SIG-M5 (cell line): ENCODE measurements around the gene CRY2.
"Not testable (repeated sequence)": the region's sequence is repeated elsewhere in the genome, so short reads cannot be mapped to it uniquely, and the experiment has no call there.

Experiments
- DNase-seq: peaks from one replicate; lab custom pipeline; 2025; lab: John Stamatoyannopoulos, UW

CRY2 gene

DNA sequence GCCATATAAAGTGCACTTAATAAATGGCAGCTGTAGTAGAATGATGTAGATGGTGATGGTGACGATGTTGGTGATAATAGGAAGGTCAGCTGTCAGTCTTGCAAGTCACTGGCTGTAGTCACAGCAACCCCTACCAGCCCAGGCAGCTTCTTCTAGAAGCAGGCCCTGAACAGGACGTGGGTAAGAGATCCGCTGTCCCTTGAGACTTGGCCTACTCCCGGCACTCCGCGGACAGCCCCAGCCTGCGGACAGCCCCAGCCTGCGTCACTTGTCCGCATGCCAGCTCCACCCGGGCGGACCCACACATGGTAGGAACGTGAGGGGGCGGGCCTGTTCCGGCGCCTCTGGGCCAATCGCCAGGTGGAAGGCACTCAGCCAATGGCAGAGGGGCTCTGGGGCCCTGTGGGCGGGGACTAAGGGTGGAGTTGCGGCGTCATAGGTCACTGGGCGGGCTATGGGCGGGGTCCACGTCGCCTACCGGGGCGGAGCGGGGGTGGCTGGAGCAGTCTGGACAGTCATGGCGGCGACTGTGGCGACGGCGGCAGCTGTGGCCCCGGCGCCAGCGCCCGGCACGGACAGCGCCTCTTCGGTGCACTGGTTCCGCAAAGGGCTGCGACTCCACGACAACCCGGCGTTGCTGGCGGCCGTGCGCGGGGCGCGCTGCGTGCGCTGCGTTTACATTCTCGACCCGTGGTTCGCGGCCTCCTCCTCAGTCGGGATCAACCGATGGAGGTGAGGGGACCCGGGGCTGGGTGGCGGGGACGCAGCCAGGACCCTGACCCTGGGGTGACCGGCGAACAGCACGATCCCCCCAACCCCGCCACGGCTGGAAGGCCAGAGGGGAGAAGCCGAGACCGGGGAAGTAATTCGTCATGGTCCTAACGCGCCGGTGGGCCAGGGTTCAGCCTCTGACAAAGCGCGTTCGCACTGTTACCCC is at the start of gene CRY2:
CRY2 (plus strand) TSS at position 502 of the 937 bp plus-strand sequence; CDS start at position 518, 16 bp downstream.
- peak; percentile 70 for DNase-seq

DNA sequence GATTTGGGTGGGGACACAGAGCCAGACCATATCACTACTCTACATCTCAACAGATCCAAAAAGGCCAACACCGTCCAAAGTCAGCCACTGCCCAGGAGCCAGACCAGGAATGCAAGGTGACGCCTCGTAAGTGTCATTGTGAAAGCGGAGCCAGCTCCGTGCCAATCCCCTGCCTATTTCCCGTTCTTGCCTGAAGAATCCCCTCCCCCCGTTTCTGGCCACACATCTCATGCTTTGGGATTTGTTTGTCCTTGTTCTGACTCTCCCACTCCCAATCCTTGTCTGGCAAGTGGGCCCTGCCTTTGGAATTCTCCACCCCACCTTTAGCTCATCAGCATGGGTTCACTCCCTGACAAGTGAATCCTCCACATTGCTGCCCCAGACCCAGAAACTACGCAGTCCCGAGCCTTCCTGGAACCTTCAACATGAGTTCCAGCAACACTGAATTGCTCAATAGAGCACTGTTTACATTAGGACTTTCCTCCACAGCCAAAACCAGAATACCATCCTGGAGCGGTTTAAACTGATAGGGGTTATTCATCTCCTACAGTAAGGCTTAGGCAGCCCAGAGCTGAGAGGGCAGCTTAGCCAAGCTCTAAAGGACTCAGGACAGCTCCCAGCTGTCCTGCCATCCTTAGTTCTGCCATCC is 48.4 kb upstream of the CRY2 start:
- no peak for DNase-seq

DNA sequence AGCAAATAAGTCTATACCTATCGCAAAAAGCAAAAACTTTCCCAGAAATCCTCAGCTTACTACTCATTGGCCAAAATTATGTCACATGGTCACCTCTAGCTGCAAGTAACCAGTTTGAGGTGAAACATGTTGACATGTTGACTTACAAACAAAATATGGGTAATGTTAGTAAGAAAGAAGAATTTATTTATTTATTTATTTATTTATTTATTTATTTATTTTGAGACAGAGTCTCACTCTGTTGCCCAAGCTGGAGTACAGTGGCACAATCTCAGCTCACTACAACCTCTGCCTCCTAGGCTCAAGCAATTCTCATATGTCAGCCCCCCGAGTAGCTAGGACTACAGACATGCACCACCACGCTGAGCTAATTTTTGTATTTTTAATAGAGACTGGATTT is 47.7 kb upstream of the CRY2 start:
- DNase-seq = no peak

DNA sequence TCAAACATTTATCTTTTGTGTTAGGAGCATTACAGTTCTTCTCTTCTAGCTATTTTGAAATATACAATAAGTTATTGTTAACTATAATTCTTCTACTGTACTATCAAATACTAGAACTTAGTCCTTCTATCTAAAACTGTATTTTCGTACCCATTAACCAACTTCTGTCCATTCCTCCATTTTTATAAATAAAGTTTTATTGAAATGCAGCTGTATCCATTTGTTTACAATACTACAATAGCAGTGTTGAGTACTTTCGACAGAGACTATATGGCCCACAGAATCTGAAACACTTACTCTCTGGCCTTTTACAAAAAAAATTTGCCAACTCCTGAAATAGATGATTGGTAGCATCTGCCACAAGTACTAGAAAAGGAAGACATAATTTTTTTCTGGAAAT is 47.0 kb upstream of the CRY2 start:
- DNase-seq = no peak

DNA sequence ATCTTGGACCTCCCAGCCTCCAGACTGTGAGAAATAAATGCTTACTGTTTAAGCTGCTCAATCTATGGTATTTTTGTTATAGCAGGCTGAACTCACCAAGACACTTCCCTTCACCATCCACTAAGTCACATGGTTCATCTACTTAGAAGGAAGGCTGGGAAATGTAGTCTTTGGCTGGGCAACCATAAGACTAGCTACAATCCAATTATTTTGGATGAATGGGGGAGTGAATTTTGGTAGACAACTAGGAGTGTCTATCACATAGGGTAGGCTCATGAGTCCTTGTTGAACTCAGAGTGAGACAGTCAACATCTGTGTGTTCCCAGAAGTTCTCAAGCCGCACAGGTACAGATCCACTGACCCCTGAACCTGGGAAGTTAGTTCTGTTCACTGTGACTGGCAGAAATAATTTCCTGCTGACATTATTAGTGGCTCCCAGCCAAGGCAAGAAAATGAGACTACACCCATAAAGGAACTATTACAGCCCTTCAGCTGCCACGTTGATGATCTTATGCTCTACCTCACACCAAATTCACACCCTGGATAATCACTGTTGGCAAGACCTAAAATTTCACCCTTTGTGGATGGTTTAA is 45.5 kb upstream of the CRY2 start:
- no peak for DNase-seq

DNA sequence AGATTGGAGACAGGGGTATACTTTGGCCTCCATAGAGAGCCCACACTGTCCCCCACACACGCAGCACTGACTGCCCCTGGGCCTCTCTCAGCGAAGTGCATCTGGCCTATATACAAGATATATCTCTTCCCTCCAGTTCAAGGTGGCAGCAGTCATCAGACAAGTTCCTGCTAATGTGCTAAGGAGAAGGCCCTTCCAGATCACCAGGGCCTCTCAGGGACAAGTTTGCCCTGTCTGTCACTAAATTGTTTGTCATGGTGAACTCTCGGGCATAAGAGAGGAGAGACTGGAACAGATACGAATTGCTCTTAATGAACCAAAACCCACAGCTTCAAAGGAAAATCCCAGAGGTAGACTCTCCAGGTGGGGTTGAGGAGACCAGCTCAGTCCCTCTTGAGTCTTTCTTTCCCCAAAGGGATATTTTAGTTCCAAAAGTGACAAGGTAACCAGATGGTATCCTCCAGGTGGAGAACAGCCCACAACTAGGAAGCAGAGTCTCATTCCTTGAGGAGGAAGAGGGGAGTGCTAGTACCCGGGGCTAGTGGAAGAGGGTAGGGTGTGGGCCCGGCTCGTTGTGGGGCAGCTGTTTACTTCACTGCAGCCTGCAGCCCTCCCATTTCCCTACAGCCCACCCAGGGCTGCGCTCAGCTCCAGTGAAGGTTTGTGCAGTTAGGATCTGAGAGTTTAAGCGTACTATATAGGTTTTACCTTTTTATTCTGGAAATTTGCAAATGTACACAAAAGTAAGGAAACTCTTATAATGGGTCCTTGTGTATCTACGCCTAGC is 44.6 kb upstream of the CRY2 start:
- DNase-seq = no peak

DNA sequence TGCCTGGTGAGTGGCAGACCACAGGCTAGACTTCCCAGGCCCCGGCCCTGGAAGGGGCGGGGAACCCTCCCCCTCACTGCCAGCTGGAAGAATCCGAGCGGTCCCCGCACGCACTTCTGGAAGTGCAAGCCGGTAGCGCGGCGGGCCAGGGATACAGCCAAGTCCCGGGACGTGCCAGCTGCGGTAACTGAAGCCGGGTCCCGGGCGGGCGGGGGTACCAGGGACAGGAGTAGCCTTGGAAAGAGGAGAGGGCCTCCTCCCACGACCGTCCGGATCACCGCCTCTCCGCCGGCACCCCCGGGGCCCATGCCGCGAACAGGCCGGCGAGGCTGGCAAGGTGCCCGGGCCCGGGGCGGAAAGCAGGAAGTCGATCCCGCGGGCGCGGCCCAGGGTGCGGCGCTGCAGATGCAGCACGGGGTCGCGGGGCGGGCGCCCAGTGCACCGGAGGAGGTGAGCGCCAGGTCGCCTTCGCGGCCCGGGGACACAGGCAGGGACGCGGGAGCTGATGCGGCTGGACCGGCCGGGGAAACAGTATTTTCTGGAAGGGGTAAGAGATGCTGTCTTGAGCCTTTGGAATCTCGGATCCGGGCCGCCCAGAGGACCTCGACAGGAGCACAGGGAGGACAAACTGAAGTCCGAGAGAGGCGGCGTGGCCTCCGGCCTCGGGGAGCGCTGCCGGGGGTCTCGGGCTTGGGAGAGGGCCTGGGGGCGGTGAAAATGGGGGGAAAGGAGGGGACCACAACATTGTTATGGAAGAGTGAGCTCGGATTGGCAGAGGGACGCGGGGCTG is 43.1 kb upstream of the CRY2 start:
- DNase-seq = no peak

DNA sequence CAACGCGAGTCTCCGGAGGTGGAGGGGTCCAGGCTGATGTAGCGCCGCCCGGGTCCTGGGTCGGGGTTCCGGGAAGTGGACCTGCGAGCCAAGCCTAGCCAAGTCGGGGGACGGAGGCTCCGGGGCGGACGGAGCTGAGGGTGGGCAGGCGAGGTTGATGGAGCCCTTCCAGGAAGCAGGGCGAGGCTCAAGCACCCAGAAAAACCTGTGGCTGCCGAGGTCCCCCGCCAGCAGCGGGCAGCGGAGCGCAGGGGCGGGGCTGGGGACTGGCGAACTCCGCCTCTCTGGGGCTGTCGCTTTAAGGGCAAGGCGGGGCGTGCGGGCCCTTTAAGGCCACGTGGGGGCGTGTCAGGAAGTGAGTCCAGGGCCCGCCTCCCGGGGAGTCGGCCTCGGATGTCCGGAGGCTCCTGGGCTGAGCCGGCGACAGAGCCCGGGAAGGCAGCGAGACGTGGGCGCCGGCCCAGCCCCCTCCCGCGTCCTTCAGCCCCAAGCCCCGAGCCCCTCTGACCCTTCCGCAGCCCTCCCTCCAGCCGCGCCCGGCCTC is 42.4 kb upstream of the CRY2 start, which contains the start of gene SLC35C1:
SLC35C1 (plus strand) TSS at position 389 of the 544 bp plus-strand sequence. CDS start 653 bp downstream, outside the sequence.
- DNase-seq = peak; percentile 49

DNA sequence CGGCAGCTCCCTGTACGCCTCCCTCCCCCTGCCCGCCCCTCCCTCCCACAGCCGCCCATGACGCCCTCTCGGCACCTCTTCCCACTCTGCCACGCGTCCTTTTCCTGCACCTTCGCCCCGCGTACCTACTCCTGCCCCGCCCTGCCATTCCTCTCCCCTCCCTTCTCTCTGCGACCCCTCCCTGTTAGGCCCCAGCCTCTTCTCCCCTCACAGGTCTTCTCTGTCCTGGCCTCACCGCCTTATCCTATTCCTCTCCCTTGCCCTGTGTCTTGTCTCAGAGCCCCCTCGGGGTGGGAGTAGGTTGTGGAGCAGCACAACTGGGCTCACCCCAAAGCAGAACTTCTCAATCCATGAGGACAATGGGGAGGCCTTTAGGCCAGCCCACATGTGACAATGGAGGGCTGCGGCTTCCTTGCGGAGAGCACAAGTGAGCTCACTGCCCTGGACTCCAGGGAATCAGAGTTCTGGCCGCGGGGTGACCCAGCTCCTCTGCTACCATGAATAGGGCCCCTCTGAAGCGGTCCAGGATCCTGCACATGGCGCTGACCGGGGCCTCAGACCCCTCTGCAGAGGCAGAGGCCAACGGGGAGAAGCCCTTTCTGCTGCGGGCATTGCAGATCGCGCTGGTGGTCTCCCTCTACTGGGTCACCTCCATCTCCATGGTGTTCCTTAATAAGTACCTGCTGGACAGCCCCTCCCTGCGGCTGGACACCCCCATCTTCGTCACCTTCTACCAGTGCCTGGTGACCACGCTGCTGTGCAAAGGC is 41.8 kb upstream of the CRY2 start:
- no peak for DNase-seq

DNA sequence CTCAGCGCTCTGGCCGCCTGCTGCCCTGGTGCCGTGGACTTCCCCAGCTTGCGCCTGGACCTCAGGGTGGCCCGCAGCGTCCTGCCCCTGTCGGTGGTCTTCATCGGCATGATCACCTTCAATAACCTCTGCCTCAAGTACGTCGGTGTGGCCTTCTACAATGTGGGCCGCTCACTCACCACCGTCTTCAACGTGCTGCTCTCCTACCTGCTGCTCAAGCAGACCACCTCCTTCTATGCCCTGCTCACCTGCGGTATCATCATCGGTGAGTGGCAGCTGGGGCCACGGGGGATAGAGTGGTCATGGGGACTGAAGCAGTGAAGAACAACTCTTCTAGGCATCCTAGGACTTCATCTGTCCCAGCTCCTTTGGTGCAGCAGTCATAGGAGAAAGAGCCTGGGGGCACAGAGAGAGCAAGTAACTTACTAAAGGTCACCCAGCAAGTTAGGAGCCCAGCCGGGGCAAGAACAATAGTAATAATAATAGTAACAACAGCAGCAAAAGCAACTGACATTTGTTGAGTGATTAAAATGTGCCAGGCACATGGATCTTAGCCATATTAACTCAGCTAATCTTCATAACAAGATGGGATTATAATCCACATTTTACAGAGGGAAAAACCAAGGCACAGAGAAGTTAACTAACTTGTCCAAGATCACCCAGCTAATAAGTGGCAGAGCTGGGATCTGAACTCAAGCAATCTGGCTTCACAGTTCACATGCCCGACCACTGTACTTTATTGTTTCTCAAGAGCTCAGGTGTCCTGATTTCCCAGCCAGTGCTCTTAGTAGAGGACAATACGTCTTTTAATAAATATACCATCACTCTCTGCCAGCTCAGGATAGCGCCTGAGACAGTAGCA is 41.0 kb upstream of the CRY2 start:
- DNase-seq = no peak

DNA sequence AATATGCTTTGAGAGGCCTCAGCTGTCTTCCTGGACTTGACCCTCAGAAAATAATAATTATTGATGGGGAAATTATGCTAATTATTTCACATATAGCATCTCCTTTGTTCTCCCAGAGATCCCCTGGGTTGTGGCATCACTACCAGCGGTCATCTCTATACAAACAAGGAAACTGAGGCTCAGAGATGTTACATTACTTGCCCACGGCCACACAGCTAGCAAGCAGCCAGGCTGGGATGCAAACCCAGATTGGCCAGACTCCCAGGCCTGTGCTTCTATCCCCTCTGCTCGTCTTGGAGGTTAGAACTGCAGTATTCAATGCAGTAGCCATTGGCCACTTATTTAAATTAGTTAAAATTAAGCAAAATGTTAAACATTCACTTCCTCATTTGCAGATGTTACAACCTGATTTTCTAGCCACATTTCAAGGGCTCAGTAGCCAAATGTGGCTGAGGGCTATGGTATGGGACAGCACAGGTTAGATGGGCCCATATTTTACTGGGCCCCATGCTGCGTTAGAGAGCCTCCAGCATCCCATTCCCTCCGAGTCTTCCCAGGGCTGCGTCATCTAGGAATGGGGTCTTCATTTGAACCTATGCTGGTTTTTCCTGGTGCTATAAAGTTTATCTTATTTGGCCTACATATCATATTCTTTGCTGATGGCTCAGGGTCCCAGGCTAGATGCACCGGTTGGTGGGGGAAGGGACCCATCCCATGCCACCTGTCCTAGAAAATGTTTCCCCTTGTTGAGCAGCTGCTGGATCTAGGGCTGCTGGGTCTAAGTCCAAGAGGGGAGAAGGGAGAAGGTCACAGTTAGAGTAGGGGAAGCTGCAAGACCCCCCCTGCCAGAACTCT is 40.1 kb upstream of the CRY2 start:
- DNase-seq = no peak

DNA sequence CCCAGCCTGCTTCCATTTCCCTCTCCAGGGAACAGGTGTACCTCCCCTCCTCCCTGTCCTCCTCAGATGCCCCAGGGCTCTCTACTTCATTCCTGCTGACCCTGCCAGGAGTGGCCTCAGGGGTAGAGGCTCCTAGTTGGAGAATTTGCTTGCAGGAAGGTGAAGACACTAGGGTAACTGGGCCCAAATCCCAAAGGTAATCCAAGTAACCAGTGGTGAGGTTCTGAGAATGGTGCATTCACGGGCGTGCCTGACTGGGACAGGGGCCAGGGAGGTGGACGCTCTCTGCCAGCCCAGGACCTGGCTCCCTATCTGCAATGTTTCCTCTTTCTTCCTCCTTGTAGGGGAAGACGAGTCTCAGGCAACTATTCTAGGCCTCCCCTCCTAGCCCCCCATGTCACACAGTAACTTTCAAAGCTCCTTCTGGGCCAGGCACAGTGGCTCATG is 39.5 kb upstream of the CRY2 start:
- no peak for DNase-seq

DNA sequence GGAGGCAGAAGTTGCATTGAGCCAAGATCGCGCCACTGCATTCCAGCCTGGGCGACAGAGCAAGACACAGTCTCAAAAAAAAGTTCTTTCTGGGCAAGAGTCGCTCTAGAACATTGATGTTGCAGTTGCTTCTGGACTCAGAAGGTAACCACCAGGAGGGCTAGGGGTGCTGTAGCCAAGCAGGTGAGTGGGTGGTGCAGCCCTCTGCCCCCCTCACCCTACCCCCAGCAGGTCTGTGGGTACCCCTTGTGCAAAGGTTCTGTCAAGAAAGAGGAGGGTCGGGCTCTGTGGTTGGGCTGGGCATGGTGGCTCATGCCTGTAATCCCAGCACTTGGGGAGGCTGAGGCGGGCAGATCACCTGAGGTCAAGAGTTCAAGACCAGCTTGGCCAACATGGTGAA is 38.8 kb upstream of the CRY2 start:
- not testable (repeated sequence) for DNase-seq

DNA sequence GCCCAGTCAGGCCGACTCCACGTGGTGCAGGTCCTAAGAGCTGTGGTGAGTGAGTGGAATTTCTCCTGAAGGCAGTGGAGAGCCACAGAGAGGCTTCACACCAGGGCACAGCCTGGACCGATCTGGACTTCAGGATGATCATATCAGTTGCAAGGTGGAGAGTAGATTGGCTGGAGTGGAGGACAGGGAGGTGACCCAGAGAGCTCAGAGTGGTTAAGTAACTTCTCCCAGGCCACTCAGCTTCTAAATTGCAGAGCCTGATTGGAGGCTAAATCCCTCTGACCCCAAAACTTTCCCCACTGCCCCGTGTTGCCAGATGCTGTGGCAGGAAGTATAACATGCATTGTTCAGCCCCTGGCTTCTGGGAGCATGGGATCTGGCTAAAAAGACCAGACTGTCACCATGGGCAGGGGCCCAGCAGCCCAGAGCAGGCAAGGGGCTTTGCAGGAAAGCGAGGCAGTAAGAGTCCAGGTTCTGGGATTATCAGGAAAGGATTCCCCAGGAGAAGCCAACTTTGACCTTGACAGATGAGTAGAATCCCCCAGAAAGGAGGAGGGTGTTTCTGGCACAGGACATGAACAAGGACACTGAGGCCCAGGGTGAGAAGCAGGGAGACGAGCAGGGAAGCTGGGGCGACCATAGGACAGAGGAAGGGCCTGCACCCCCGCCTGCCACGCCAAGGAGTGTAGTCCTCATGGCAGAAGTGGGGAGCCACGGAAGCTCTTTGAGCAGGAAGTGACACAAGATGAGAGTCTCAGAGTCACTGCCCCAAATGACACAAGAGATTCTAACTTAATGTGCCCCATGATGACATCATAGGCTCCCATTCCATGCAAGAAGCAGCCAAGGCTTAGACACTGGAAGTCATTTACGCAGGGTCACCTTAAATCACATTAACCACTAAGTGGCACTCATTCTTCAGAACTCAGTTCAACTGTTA is 37.5 kb upstream of the CRY2 start:
- DNase-seq = no peak

DNA sequence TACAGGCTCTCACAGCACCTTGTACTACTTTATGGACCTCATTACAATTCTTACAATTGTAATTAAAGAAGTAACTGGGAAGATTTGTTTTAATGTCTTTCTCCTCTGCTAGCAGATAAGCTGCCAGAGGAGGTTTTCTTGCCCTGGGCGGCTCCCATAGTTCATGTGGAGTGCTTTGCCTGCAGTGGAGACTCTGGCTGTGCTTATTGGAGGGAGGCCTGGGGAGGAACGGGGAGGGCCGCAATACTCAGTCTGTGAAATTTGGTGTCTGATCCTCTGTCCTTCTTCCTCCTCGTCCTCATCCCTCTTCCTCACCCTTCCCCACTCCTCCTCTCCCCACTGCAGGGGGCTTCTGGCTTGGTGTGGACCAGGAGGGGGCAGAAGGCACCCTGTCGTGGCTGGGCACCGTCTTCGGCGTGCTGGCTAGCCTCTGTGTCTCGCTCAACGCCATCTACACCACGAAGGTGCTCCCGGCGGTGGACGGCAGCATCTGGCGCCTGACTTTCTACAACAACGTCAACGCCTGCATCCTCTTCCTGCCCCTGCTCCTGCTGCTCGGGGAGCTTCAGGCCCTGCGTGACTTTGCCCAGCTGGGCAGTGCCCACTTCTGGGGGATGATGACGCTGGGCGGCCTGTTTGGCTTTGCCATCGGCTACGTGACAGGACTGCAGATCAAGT is 36.7 kb upstream of the CRY2 start:
- DNase-seq = no peak

DNA sequence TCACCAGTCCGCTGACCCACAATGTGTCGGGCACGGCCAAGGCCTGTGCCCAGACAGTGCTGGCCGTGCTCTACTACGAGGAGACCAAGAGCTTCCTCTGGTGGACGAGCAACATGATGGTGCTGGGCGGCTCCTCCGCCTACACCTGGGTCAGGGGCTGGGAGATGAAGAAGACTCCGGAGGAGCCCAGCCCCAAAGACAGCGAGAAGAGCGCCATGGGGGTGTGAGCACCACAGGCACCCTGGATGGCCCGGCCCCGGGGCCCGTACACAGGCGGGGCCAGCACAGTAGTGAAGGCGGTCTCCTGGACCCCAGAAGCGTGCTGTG is 36.2 kb upstream of the CRY2 start:
- no peak for DNase-seq
